Measurements from ENCODE around the gene DNAJB14.

DNAJB14 gene

DNA sequence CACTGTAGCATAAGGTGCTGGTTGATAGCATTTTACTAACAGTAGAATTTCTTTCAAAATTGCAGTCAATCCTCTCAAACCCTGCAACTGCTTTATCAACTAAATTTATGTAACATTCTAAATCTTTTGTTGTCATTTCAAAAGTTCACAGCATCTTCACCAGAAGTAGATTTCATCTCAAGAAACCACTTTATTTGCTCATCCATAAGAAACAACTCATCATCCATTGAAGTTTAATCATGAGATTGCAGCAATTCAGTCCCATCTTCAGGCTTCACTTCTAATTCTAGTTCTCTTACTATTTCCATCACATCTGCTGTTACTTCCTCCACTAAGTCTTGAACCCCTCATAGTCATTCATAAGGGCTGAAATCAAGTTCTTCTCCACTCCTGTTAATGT is 73.8 kb downstream of the DNAJB14 start:
- H3K27ac Mint-ChIP-seq: no peak overlapping the region
- CTCF ChIA-PET: interaction anchor here (1.2 kb wide), 1 partner anchor 64 kb away, joined by 3 read pairs; no protein-coding TSS in a partner anchor
- H3K9me3 Mint-ChIP-seq: no peaks in the 10 kb centered on the region
- peaks cover 34% of the 10 kb centered on the region for H3K36me3 Mint-ChIP-seq
- no peaks in the 10 kb centered on the region for H3K4me1 Mint-ChIP-seq
- no peak overlapping the region for H3K4me3 Mint-ChIP-seq
- DNase-seq: no peak
- H3K27me3 Mint-ChIP-seq: no peaks in the 10 kb centered on the region

DNA sequence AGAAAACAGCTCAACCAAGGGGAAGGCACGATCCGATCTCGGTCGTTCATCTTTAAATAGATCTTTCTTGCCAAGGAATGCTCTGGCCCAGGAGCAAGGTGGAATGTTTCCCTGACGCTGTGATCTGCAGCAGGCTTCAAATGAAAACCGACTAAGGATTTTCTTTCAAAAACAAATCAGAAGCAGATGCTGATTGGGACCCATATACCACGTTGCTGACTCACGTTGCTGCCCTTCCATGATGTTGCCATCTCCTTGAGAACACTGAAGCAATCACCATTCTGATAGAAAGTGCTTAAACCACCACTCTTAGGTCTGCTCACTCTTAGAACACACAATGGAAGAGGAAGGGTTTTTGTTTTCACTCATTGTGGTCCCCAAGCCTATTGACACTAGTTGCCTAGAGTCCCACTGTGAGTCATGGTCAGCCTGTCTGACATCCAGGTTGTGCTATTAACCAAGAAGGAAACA is 78.3 kb downstream of the DNAJB14 start:
- Mint-ChIP-seq H3K9me3 (no peaks in the 10 kb centered on the region), H3K27ac (no peak overlapping the region), H3K4me1 (no peaks in the 10 kb centered on the region), H3K4me3 (no peak overlapping the region), H3K27me3 (no peaks in the 10 kb centered on the region), H3K36me3 (peaks cover 50% of the 10 kb centered on the region)
- no peak for DNase-seq
- CTCF ChIA-PET: interaction anchor here (1.4 kb wide), 1 partner anchor 57 kb away, joined by 4 read pairs; no protein-coding TSS in a partner anchor

DNA sequence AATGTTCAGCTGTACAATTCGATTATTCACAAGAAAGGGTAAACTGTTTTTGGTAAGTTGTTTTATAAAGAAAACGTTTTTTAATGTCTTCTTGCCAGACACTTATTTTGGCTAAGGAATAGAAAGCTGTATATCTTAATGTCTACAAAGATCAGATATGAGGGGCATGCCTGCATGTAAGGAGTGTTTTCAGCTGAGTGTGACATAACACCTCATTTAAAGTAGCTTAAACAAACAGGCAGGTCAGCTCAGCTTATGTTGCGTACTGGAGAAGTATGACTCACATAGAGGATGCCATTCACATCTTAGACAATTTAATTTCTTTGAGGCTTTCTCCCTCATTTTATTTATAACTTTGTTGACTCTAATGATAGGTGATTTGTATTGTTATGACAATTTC is 82.6 kb downstream of the DNAJB14 start:
- Mint-ChIP-seq H3K4me1 (peaks cover 18% of the 10 kb centered on the region), H3K27ac (no peak overlapping the region), H3K27me3 (no peaks in the 10 kb centered on the region), H3K4me3 (no peak overlapping the region), H3K36me3 (peaks cover 43% of the 10 kb centered on the region), H3K9me3 (no peaks in the 10 kb centered on the region)
- CTCF ChIA-PET: interaction anchor here (0.8 kb wide), 1 partner anchor 21 kb away, joined by 8 read pairs; no protein-coding TSS in a partner anchor
- DNase-seq: no peak

DNA sequence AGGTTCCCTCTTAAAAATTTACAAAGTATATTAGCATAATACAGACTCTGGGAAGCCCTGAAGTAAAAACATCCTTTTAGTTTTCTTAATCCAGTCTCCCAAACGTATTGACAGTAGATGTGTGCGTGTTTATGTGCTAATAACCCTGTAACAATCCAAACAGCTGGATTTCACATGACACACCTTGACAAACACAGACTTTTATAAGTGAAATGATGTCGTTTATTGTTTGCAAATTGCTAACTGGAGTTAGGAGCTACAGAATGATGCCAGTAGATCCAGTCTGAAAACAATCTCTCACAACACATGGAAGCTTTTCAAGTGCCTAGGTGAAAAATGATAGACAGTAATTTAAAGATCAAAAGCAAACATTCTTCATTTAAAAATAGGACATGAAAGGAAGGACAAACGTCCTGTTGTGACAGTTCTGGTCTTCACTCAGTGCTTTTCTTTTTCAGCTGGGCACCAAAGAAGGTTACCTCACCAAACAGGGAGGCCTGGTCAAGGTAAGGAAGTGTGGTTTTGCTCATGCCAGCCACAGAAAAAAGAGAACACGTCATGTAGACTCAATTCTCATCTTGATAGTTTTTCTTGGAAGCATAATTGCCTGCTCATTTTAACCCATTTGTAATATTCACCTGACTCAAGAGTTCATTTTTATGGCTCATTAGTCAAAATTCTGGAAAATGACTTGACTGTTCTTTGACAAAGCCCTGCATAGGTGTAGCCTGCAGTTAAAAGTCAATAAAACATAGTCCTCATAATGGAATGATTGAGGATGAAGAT is 85.1 kb downstream of the DNAJB14 start:
- H3K9me3 Mint-ChIP-seq: no peaks in the 10 kb centered on the region
- peaks cover 30% of the 10 kb centered on the region for H3K4me1 Mint-ChIP-seq
- H3K36me3 Mint-ChIP-seq: peaks cover 50% of the 10 kb centered on the region
- H3K27me3 Mint-ChIP-seq: no peaks in the 10 kb centered on the region
- no peak overlapping the region for H3K4me3 Mint-ChIP-seq
- H3K27ac Mint-ChIP-seq: peak overlapping the region; percentile 65
- DNase-seq: no peak
- CTCF ChIA-PET: interaction anchor here (0.6 to 1.4 kb wide), 4 partner anchors 13 to 50 kb away, joined by 3 to 4 read pairs (median 4); no protein-coding TSS in a partner anchor

DNA sequence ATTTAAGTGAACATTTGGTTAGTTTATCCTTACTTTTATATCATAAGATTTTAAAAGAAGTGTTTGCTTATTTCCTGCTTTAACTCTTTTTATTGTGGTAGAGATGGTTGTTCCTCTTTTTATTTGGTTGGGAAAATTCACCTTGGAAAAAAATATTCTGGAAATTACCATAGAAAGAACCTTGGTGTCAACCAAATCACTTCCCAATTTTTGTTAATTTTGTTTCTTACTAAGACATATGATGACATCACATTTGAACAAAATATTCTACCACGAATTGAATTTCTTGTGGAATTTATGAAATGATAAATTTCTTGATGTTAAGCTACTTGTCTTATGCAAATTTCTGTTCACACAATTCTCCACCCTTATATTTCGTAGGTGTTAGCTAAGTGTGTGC is 85.9 kb downstream of the DNAJB14 start:
- Mint-ChIP-seq H3K4me3 (no peak overlapping the region), H3K27me3 (no peaks in the 10 kb centered on the region), H3K36me3 (peaks cover 50% of the 10 kb centered on the region), H3K9me3 (no peaks in the 10 kb centered on the region), H3K4me1 (peaks cover 36% of the 10 kb centered on the region), H3K27ac (no peak overlapping the region)
- no peak for DNase-seq
- CTCF ChIA-PET: interaction anchor here (1.4 kb wide), 1 partner anchor 13 kb away, joined by 4 read pairs; no protein-coding TSS in a partner anchor

DNA sequence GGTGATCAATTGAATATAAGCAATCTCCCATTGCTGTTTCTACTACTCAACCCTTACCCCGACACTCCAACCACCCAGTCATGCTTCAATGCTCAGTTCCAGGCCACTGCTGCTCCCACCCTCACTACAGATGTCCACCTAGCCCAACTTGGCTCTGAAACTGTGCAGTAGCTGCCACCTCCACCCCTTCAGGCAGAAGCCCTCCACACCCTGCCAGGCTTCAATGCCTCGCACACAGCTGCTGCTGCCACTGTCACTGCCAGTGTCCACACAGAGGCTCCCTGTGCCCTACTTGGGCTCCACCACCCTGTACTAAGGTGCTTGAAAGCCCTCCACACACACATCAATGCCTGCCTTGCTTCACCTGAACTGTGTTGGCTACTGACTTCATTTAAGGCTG is 86.8 kb downstream of the DNAJB14 start:
- CTCF ChIA-PET: interaction anchor here (1.7 kb wide), 1 partner anchor 52 kb away, joined by 3 read pairs; no protein-coding TSS in a partner anchor
- H3K9me3 Mint-ChIP-seq: no peaks in the 10 kb centered on the region
- H3K27me3 Mint-ChIP-seq: no peaks in the 10 kb centered on the region
- DNase-seq: no peak
- H3K4me3 Mint-ChIP-seq: no peak overlapping the region
- peaks cover 46% of the 10 kb centered on the region for H3K4me1 Mint-ChIP-seq
- no peak overlapping the region for H3K27ac Mint-ChIP-seq
- H3K36me3 Mint-ChIP-seq: peaks cover 51% of the 10 kb centered on the region

DNA sequence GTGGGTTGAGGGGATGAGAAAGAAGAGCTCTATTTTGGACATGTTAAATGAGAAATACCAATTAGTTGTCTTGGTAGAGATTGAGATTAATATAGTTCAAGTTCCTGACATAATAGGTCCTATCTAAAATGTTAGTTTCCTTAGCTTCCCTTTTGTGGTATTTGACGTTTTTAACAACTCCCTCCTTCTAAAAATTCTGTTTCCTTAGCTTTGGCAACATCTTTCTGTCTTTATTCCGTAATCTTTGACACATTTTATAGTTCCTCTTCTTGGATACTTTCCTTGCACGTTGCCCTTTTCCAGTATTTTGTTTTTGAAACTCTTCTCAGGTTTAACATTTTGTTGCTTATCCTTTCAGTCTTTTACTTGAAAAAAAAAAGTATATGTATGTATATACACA is 89.1 kb downstream of the DNAJB14 start:
- Mint-ChIP-seq H3K36me3 (peaks cover 60% of the 10 kb centered on the region), H3K27me3 (no peaks in the 10 kb centered on the region), H3K4me3 (no peak overlapping the region), H3K9me3 (no peaks in the 10 kb centered on the region), H3K27ac (peak overlapping the region; percentile 85), H3K4me1 (peaks cover 63% of the 10 kb centered on the region)
- CTCF ChIA-PET: interaction anchor here (1.7 to 1.8 kb wide), 2 partner anchors 11 to 46 kb away, joined by 4 to 10 read pairs; no protein-coding TSS in a partner anchor
- DNase-seq: no peak

DNA sequence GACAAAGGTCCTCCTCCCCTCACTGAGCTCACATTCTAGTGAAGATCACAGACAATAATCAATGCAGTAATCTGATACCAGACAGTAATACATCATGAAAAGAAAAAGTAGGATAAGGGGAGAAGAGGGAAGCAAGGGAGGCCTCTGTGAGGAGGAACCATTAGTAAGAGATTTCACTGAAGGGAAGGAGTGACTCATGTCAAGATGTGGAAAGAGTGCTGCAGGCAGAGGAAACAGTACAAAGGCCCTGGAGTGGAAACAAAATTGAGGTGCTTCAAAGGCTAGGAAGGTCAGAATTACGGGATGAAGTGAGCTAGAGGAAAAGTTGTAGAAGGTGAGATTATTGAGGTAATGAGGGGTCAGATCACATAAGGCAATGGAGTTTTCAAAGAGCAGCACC is 90.3 kb downstream of the DNAJB14 start:
- DNase-seq: peak; percentile 24
- peak overlapping the region; percentile 8 for H3K4me3 Mint-ChIP-seq
- H3K27ac Mint-ChIP-seq: peak overlapping the region; percentile 85
- peaks cover 55% of the 10 kb centered on the region for H3K36me3 Mint-ChIP-seq
- no peaks in the 10 kb centered on the region for H3K27me3 Mint-ChIP-seq
- CTCF ChIA-PET: interaction anchor here (0.8 to 1.8 kb wide), 4 partner anchors 10 to 44 kb away, joined by 3 to 10 read pairs (median 4); no protein-coding TSS in a partner anchor
- peaks cover 61% of the 10 kb centered on the region for H3K4me1 Mint-ChIP-seq
- H3K9me3 Mint-ChIP-seq: no peaks in the 10 kb centered on the region

DNA sequence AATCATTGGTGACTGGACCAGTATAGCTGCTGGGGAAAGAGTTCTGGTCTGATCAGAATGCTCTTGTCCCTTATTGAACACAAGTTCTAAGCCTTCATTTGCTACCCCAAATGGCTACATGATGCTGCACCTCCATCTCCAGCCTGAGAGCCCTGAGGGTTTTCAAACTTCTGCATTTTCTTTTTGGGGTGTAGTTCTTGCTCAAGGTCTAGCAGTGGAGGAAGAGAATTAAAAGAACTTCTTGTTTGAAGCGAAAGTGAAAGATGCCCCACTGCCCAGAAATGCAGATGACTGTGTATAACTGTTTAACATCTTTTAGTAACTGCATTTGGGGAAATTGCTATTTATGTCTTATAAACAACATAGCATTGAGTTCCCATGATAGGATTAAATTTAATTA is 90.7 kb downstream of the DNAJB14 start:
- DNase-seq: peak; percentile 49
- Mint-ChIP-seq H3K36me3 (peaks cover 55% of the 10 kb centered on the region), H3K4me3 (peak overlapping the region; percentile 24), H3K27me3 (no peaks in the 10 kb centered on the region), H3K9me3 (no peaks in the 10 kb centered on the region), H3K4me1 (peaks cover 61% of the 10 kb centered on the region), H3K27ac (peak overlapping the region; percentile 88)
- CTCF ChIA-PET: interaction anchor here (1.0 to 1.8 kb wide), 4 partner anchors 10 to 48 kb away, joined by 3 to 4 read pairs (median 4); no protein-coding TSS in a partner anchor

DNA sequence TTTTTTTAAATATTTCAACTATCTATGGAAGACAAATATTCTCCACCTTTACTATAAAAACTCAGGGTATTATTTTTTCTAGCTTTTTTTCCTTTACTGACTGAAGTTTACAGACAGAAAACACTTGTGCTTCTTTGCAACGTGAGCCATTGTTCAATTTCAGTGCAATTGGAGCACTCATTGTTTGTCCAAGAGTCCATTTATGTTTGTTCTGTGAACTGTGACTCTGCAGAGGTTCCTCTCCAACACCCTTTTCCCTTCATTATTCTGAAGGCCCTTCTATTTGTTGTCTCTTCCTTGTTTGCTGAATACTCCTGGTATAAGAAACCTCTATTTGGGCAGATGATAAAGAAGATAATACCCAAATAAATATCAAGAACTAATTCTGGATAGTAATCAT is 92.4 kb downstream of the DNAJB14 start:
- DNase-seq: no peak
- no peak overlapping the region for H3K27ac Mint-ChIP-seq
- peaks cover 67% of the 10 kb centered on the region for H3K4me1 Mint-ChIP-seq
- no peaks in the 10 kb centered on the region for H3K27me3 Mint-ChIP-seq
- H3K4me3 Mint-ChIP-seq: no peak overlapping the region
- H3K36me3 Mint-ChIP-seq: peaks cover 52% of the 10 kb centered on the region
- no peaks in the 10 kb centered on the region for H3K9me3 Mint-ChIP-seq
- CTCF ChIA-PET: interaction anchor here (0.8 to 1.3 kb wide), 3 partner anchors 31 to 37 kb away, joined by 3 to 4 read pairs (median 3); partner anchors contain the start of gene DAPP1

DNA sequence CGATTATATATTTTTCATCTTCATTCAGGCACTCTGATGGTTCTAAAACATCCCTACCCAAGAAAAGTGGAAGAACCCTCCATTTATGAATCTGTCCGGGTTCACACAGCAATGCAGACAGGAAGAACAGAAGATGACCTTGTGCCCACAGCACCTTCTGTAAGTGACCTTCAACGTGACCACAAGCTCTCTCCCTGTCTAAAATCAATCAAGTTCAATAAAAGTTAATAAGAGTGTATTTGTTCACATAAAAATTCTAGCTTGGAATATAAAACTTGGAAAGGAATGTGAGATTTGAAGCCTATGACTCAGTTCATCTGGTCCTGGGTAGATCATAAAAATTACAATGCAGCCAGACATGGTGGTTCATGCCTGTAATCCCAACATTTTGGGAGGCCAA is 93.2 kb downstream of the DNAJB14 start:
- no peak for DNase-seq
- no peaks in the 10 kb centered on the region for H3K27me3 Mint-ChIP-seq
- H3K36me3 Mint-ChIP-seq: peaks cover 55% of the 10 kb centered on the region
- no peak overlapping the region for H3K4me3 Mint-ChIP-seq
- H3K9me3 Mint-ChIP-seq: no peaks in the 10 kb centered on the region
- no peak overlapping the region for H3K27ac Mint-ChIP-seq
- peaks cover 75% of the 10 kb centered on the region for H3K4me1 Mint-ChIP-seq
- CTCF ChIA-PET: interaction anchor here (1.2 to 3.9 kb wide), 3 partner anchors 32 to 42 kb away, joined by 3 to 17 read pairs (median 4); partner anchors contain the start of gene DAPP1

DNA sequence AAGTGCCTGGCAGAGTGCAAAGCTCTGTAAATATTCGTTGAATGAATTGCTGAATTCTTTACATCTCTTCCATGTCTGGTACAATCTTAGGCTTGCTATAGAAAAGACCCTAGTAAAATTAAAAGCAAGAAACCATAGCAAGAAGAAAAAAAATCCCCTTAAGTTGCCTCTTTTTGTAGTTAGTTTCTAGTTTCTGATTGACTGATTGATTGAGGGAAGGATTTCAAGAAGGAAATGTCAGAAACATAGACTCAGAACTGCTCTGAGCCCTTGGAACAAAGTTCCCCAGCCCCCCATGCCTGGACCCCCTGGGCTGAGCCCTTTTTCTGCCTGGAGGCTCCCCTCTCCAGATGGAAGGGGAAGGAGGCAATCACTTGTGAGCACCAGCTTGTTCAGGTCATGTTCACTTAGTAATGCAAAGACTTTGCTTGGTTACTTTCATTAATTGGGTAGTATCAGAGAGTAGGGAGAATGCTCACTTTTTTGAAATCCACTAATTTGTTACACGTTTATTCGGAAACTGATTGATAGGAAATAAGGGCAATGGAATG is 94.1 kb downstream of the DNAJB14 start:
- no peak overlapping the region for H3K4me3 Mint-ChIP-seq
- peaks cover 82% of the 10 kb centered on the region for H3K4me1 Mint-ChIP-seq
- H3K9me3 Mint-ChIP-seq: no peaks in the 10 kb centered on the region
- no peak for DNase-seq
- peaks cover 53% of the 10 kb centered on the region for H3K36me3 Mint-ChIP-seq
- H3K27ac Mint-ChIP-seq: peak overlapping the region; percentile 81
- no peaks in the 10 kb centered on the region for H3K27me3 Mint-ChIP-seq
- CTCF ChIA-PET: interaction anchor here (3.9 kb wide), 1 partner anchor 41 kb away, joined by 17 read pairs; no protein-coding TSS in a partner anchor

DNA sequence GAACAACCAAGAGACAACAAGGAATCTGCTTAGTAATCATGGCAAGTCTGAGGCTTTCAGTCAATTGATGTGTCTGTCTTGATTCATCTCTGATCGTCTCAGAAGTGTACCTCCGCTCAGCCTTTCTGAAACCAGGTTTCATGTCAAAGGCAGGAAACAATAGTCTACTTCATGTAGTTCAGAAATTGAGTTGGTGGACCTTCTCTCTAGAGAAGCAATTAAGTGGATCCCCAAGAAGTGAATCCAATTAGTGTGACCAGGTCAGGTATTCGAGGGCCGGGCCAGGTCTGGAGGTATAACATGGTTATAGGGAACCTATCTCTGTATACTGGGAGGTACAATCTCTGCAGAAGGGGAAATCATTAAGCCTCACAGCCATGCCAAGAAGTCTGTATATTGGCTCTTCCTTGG is 97.8 kb downstream of the DNAJB14 start:
- peak; percentile 38 for DNase-seq
- H3K4me3 Mint-ChIP-seq: no peak overlapping the region

DNA sequence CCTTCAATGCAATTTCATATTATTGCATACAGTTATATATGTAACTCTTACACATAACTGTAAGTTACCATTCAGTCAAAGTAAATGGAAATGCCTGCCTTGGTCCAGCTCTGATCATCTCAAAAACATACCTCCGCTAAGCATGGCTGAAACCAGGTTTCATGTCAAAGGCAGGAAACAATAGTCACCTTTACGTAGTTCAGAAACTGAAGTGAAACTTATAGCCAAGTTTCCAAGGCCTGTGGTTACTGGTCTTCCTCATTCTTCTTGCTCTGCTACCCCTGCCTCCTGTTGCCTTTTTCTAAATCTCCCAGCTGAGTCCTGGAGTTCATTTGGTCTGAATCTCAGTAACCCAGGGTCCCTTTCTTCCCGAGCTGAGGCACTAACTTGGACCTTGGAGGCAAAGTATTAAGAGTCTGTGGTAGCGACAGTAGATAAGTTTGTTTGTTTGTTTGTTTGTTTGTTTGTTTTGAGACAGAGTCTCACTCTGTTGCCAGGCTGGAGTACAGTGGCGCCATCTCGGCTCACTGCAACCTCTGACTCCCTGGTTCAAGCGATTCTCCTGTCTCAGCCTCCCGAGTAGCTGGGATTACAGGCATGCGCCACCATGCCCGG is 98.9 kb downstream of the DNAJB14 start:
- Mint-ChIP-seq H3K27me3 (no peaks in the 10 kb centered on the region), H3K36me3 (peaks cover 44% of the 10 kb centered on the region), H3K27ac (peak overlapping the region; percentile 93), H3K9me3 (no peaks in the 10 kb centered on the region), H3K4me3 (peak overlapping the region; percentile 49), H3K4me1 (peaks cover 75% of the 10 kb centered on the region)
- DNase-seq: peak; percentile 40
- CTCF ChIA-PET: interaction anchor here (0.9 to 3.1 kb wide), 4 partner anchors 11 to 38 kb away, joined by 4 to 20 read pairs (median 5); partner anchors contain the start of gene DAPP1

More for the DNA sequence above, 97.8 kb downstream of the DNAJB14 start:
- Mint-ChIP-seq H3K9me3 (no peaks in the 10 kb centered on the region), H3K27ac (peak overlapping the region; percentile 93), H3K27me3 (no peaks in the 10 kb centered on the region), H3K36me3 (peaks cover 43% of the 10 kb centered on the region), H3K4me1 (peaks cover 81% of the 10 kb centered on the region)
- CTCF ChIA-PET: interaction anchor here (0.9 to 3.1 kb wide), 3 partner anchors 12 to 39 kb away, joined by 4 to 20 read pairs (median 6); partner anchors contain the start of gene DAPP1

Measured in activated naive CD4-positive, alpha-beta T cell treated with anti-CD3 and anti-CD28 coated beads, Interleukin-2, amount 10 ng/mL, durations not matched to agents 7 days and 5 days (primary cell).